ENCODE measurements around the gene WDR17.

DNA sequence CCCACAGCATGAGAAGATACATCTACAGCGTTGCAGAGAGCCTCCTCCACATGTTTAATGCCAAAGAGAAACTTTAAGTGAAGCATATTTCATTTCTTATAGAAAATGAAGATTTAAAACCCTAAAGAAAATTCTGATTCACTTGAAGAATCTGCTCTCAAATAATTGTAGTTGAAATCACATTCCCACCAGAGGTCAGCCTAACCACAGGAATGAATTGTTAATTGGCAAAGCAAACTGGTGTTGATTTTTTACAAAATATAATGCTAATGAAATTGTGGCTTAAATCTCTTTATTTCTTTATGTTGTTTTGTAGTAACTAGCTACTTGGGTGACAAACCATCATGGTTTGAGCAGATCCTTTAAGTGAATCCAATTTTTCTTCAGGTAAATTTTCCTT, 31.1 kb upstream of the WDR17 start:
- TF ChIP-seq CTCF (IDR thresholded peaks at IDR 0.05) (no peak), POLR2A (IDR thresholded peaks at IDR 0.05) (no peak)
